Fibroblast of skin of left quadriceps (primary cell): ENCODE results near the gene SPDL1.

Experiments used
- DNase-seq, 2 experiments: peaks; one replicate each; pipeline ENCODE4 v3.0.0-alpha.2; 2013; ENCODE audit warnings: low read depth in 2 of 2

The SPDL1 gene

GRCh38 chr5:169629847-169630548 lies 46.4 kb downstream of the SPDL1 start:
- DNase-seq = peak; percentile 56 to 59

- peak; percentile 44 to 49 for DNase-seq
Observed at GRCh38 chr5:169631360-169631759, 47.8 kb downstream of the SPDL1 start.

GRCh38 chr5:169632946-169633345 lies 49.4 kb downstream of the SPDL1 start:
- no peak for DNase-seq

GRCh38 chr5:169634606-169635005 lies 51.0 kb downstream of the SPDL1 start:
- DNase-seq = no peak

GRCh38 chr5:169635936-169636335 lies 52.4 kb downstream of the SPDL1 start:
- DNase-seq = no peak

GRCh38 chr5:169636477-169637084 lies 53.0 kb downstream of the SPDL1 start:
- DNase-seq = no peak

- no peak for DNase-seq
Observed at GRCh38 chr5:169637085-169637548, 53.5 kb downstream of the SPDL1 start, which contains the start of gene DOCK2. Gene DOCK2, plus strand, starts transcription at chr5:169637275. Its CDS starts 52 bp downstream, at chr5:169637327.

- DNase-seq = no peak
Observed at GRCh38 chr5:169637549-169638121, 54.1 kb downstream of the SPDL1 start.

- DNase-seq = no peak
Observed at GRCh38 chr5:169641253-169641652, 57.7 kb downstream of the SPDL1 start.

GRCh38 chr5:169646856-169647255 lies 63.3 kb downstream of the SPDL1 start:
- no peak for DNase-seq

GRCh38 chr5:169647566-169647965 lies 64.0 kb downstream of the SPDL1 start:
- no peak for DNase-seq

GRCh38 chr5:169648725-169649310 lies 65.2 kb downstream of the SPDL1 start:
- DNase-seq = no peak

GRCh38 chr5:169649486-169649885 lies 65.9 kb downstream of the SPDL1 start:
- no peak for DNase-seq

- DNase-seq = no peak
Observed at GRCh38 chr5:169650701-169651331, 67.2 kb downstream of the SPDL1 start.

- DNase-seq = no peak
Observed at GRCh38 chr5:169651526-169651925, 68.0 kb downstream of the SPDL1 start.

GRCh38 chr5:169652057-169652456 lies 68.5 kb downstream of the SPDL1 start:
- no peak for DNase-seq

- DNase-seq = no peak
Observed at GRCh38 chr5:169653091-169653490, 69.5 kb downstream of the SPDL1 start.
